Uterus (tissue), 2 donors: ENCODE data around the gene ADAMTSL1.

ENCODE experiments used
- CTCF ChIP-seq, 4 experiments: fragments of 200-600 bp in 2 of 4; fragments of 450-650 bp in 2 of 4; sonication (generic) in 2 of 4; IDR thresholded peaks; one replicate each; pipeline ENCODE4 v1.5.1; 2016 to 2019; ENCODE audit warnings: antibody characterized with exemption in 4 of 4, mild to moderate bottlenecking in 2 of 4, moderate library complexity in 1 of 4
- POLR2A ChIP-seq, 2 donors: fragments of 450-650 bp; IDR thresholded peaks; one replicate each; pipeline ENCODE4 v1.6.1; 2016; ENCODE audit warnings: antibody characterized with exemption in 2 of 2, mild to moderate bottlenecking in 1 of 2, moderate library complexity in 1 of 2

- TF ChIP-seq POLR2A (IDR thresholded peaks at IDR 0.05) (no peak), CTCF (IDR thresholded peaks at IDR 0.05) (no peak)
These were observed 282.8 kb downstream of the ADAMTSL1 start for GRCh38 chr9:18756712-18757125.
